SH-SY5Y (cell line): ENCODE measurements around the gene C1orf116.

ENCODE experiments used
- GATA2 ChIP-seq: IDR thresholded peaks from 2 replicates; pipeline ENCODE4 v1.6.1; 2011; ENCODE audit warnings: mild to moderate bottlenecking, low read depth, low read length
- GATA3 ChIP-seq: IDR thresholded peaks from 2 replicates; pipeline ENCODE4 v1.6.1; 2011; ENCODE audit warnings: low read depth, mild to moderate bottlenecking, low read length, moderate library complexity

GRCh38 chr1:206978259-206978658, 54.3 kb downstream of the C1orf116 start:
- TF ChIP-seq GATA2 (no peak), GATA3 (no peak)
